HepG2 (cell line): ENCODE data around the gene KISS1. TPM values are rescaled to one million over a fixed set of nuclear protein-coding genes. Genes with fewer than 3 reads are reported as not detected.

Source experiments
- AGO2 ChIP-seq: fragments of 200-400 bp; formaldehyde crosslinking; optimal IDR thresholded peaks from 2 replicates; pipeline ENCODE3; 2017; ENCODE audit warnings: mild to moderate bottlenecking, low read depth, low read length, moderate library complexity
- ATAD3A ChIP-seq: sonication (generic); formaldehyde crosslinking; IDR thresholded peaks from 2 replicates; pipeline ENCODE4 v1.4.0; 2020; ENCODE audit warnings: missing genetic modification reagents
- BCL6 ChIP-seq: IDR thresholded peaks from 2 replicates; pipeline ENCODE4 v1.6.1; 2016; ENCODE audit warnings: missing genetic modification reagents, missing compliant biosample characterization
- CBX5 ChIP-seq: sonication (generic); formaldehyde crosslinking; IDR thresholded peaks from 2 replicates; pipeline ENCODE4 v1.4.0; 2020; ENCODE audit warnings: missing genetic modification reagents, borderline replicate concordance
- CEBPB ChIP-seq: IDR thresholded peaks from 2 replicates; pipeline ENCODE4 v1.6.1; 2011; ENCODE audit warnings: low read depth, low read length, improper control_type of control experiment, borderline replicate concordance
- FOSL2 ChIP-seq: sonication (generic); formaldehyde crosslinking; IDR thresholded peaks from 2 replicates; pipeline ENCODE4 v1.4.0; 2020; ENCODE audit warnings: missing genetic modification reagents
- GATAD2A ChIP-seq: IDR thresholded peaks from 2 replicates; pipeline ENCODE4 v1.6.1; 2016
- MED1 ChIP-seq: sonication (generic); formaldehyde crosslinking; IDR thresholded peaks from 2 replicates; pipeline ENCODE4 v1.4.0; 2020; ENCODE audit warnings: missing genetic modification reagents
- NRL ChIP-seq: sonication (generic); formaldehyde crosslinking; IDR thresholded peaks from 2 replicates; pipeline ENCODE4 v1.5.0; 2020; ENCODE audit warnings: missing genetic modification reagents, mild to moderate bottlenecking, moderate library complexity, borderline replicate concordance
- PAX8 ChIP-seq: sonication (generic); formaldehyde crosslinking; IDR thresholded peaks from 2 replicates; pipeline ENCODE4 v1.8.0; 2022; ENCODE audit warnings: mild to moderate bottlenecking, missing genetic modification reagents, borderline replicate concordance
- RXRA ChIP-seq: sonication (generic); formaldehyde crosslinking; IDR thresholded peaks from 2 replicates; pipeline ENCODE4 v1.5.1; 2020; ENCODE audit warnings: missing genetic modification reagents
- SIN3B ChIP-seq: fragments of 150-350 bp; IDR thresholded peaks from 2 replicates; pipeline ENCODE4 v1.6.1; 2014; ENCODE audit warnings: low read length
- TFAP4 ChIP-seq: sonication (generic); IDR thresholded peaks from 2 replicates; pipeline ENCODE4 v1.6.1; 2016; ENCODE audit warnings: low read depth, borderline replicate concordance
- XBP1 ChIP-seq: sonication (generic); formaldehyde crosslinking; IDR thresholded peaks from 2 replicates; pipeline ENCODE4 v1.5.0; 2020; ENCODE audit warnings: missing genetic modification reagents
- ZBTB38 ChIP-seq: sonication (generic); formaldehyde crosslinking; IDR thresholded peaks from 2 replicates; pipeline ENCODE4 v1.5.1; 2020; ENCODE audit warnings: mild to moderate bottlenecking, missing genetic modification reagents
- ZBTB44 ChIP-seq: sonication (generic); formaldehyde crosslinking; IDR thresholded peaks from 2 replicates; pipeline ENCODE4 v1.4.0; 2020; ENCODE audit warnings: missing genetic modification reagents
- ZBTB7A ChIP-seq: sonication (generic); formaldehyde crosslinking; IDR thresholded peaks from 2 replicates; pipeline ENCODE4 v1.8.0; 2022; ENCODE audit warnings: mild to moderate bottlenecking, missing genetic modification reagents
- ZNF143 ChIP-seq: sonication (generic); formaldehyde crosslinking; IDR thresholded peaks from 2 replicates; pipeline ENCODE4 v1.4.0; 2020; ENCODE audit warnings: missing genetic modification reagents
- ZNF367 ChIP-seq: sonication (generic); formaldehyde crosslinking; IDR thresholded peaks from 2 replicates; pipeline ENCODE4 v1.4.0; 2020; ENCODE audit warnings: missing genetic modification reagents, borderline replicate concordance
- ZNF629 ChIP-seq: sonication (generic); formaldehyde crosslinking; conservative IDR thresholded peaks from 2 replicates; pipeline ENCODE4 v1.5.0; 2020; ENCODE audit warnings: missing genetic modification reagents
- ZNF639 ChIP-seq: conservative IDR thresholded peaks from 2 replicates; pipeline ENCODE4 v1.6.1; 2018; ENCODE audit warnings: missing genetic modification reagents
- ZNF776 ChIP-seq: sonication (generic); formaldehyde crosslinking; IDR thresholded peaks from 2 replicates; pipeline ENCODE4 v1.4.0; 2020; ENCODE audit warnings: mild to moderate bottlenecking, missing genetic modification reagents
- polyA plus RNA-seq, 8 experiments: library from polyadenylated mRNA; depleted of rRNA in 3 of 8; stranded (reverse) in 7 of 8; unstranded in 1 of 8; fragments of >200 nt; fragmentation: Illumina TruSeq in 4 of 8; extraction: Trizol in 4 of 8; gene quantifications; 2 replicates each; pipeline versions ENCODE4 v1.2.1 to v1.2.3, GENCODE V29; 2011 to 2016; ENCODE audit warnings: low read depth in 4 of 8, missing spikeins in 1 of 8, mixed read lengths in 1 of 8; ENCODE audit not compliant: insufficient read depth in 1 of 8
- total RNA-seq, 5 experiments: library from RNA; depleted of rRNA; stranded (reverse); fragments of >200 nt; fragmentation: Illumina TruSeq; extraction: Trizol; gene quantifications; 2 replicates each; pipeline ENCODE4 v1.2.3, GENCODE V29; 2016; ENCODE audit warnings: low read depth in 1 of 5
- TF ChIP-seq, protein P1 (sequence below): sonication (generic); formaldehyde crosslinking; IDR thresholded peaks from 2 replicates; pipeline ENCODE4 v1.8.1; 2023; ENCODE audit warnings: mild to moderate bottlenecking, missing genetic modification reagents
- TF ChIP-seq, protein P2 (sequence below): sonication (generic); formaldehyde crosslinking; IDR thresholded peaks from 2 replicates; pipeline ENCODE4 v1.5.1; 2020; ENCODE audit warnings: mild to moderate bottlenecking, missing genetic modification reagents, moderate library complexity
- TF ChIP-seq, protein P3 (sequence below): sonication (generic); formaldehyde crosslinking; IDR thresholded peaks from 2 replicates; pipeline ENCODE4 v1.5.1; 2020; ENCODE audit warnings: mild to moderate bottlenecking, missing genetic modification reagents, borderline replicate concordance

The KISS1 gene
- total and polyA plus RNA-seq, 2 of the 13 experiments (the other 11 are each of a cell fraction or from before 2014, with no cell fraction given), result 0.24 to 0.80 TPM

DNA sequence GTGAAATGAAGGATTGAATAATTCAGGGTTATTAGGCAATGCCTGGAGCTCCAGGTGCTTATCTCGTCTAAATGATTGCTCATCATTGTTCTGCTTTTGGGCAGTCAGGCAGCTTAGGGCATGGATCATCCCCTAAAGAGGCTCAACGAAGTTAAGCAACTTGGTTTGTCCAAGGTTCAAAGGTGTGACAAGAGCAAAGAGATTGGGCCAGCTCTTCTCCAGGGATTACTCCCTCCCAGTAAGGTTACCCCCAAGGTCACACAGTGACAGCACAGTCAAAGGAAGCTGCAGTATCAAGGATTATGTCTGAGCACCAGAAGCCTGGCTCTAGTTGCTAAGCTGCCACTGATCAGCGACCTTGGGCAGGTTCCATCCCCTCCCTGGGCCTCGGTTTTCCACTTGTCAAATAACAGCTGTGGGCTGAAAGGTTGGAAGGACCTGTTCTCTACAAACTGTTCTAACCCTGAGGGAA lies 51.2 kb downstream of the KISS1 start (continued):
- TF ChIP-seq ZBTB7A (no peak), ZNF367 (no peak), ZNF143 (CRISPR knock-in tag) (no peak), SIN3B (no peak), ZNF639 (CRISPR knock-in tag) (no peak), MED1 (CRISPR knock-in tag) (peak; percentile 80), PAX8 (CRISPR knock-in tag) (0 out of 2 replicates have a peak, but pooled peaks have one; percentile 15), BCL6 (CRISPR knock-in tag) (peak; percentile 83), ZNF776 (CRISPR knock-in tag) (no peak), ZBTB44 (CRISPR knock-in tag) (no peak), ZBTB38 (CRISPR knock-in tag) (no peak), FOSL2 (CRISPR knock-in tag) (peak; percentile 83), CBX5 (CRISPR knock-in tag) (peak; percentile 72; the same call in 1 of the 2 replicates), RXRA (CRISPR knock-in tag) (peak; percentile 90; the same call in 1 of the 2 replicates), GATAD2A (CRISPR knock-in tag) (peak; percentile 99), NRL (CRISPR knock-in tag) (no peak), XBP1 (CRISPR knock-in tag) (no peak), ZNF629 (CRISPR knock-in tag) (no peak), ATAD3A (CRISPR knock-in tag) (no peak), TFAP4 (peak; percentile 69; the same call in 1 of the 2 replicates), CEBPB (peak; percentile 97), AGO2 (no peak)
- TF ChIP-seq, protein P1, sequence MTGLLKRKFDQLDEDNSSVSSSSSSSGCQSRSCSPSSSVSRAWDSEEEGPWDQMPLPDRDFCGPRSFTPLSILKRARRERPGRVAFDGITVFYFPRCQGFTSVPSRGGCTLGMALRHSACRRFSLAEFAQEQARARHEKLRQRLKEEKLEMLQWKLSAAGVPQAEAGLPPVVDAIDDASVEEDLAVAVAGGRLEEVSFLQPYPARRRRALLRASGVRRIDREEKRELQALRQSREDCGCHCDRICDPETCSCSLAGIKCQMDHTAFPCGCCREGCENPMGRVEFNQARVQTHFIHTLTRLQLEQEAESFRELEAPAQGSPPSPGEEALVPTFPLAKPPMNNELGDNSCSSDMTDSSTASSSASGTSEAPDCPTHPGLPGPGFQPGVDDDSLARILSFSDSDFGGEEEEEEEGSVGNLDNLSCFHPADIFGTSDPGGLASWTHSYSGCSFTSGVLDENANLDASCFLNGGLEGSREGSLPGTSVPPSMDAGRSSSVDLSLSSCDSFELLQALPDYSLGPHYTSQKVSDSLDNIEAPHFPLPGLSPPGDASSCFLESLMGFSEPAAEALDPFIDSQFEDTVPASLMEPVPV (CRISPR knock-in tag), result no peak
- TF ChIP-seq, protein P2, sequence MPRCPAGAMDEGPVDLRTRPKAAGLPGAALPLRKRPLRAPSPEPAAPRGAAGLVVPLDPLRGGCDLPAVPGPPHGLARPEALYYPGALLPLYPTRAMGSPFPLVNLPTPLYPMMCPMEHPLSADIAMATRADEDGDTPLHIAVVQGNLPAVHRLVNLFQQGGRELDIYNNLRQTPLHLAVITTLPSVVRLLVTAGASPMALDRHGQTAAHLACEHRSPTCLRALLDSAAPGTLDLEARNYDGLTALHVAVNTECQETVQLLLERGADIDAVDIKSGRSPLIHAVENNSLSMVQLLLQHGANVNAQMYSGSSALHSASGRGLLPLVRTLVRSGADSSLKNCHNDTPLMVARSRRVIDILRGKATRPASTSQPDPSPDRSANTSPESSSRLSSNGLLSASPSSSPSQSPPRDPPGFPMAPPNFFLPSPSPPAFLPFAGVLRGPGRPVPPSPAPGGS (CRISPR knock-in tag), result no peak
- TF ChIP-seq, protein P3, sequence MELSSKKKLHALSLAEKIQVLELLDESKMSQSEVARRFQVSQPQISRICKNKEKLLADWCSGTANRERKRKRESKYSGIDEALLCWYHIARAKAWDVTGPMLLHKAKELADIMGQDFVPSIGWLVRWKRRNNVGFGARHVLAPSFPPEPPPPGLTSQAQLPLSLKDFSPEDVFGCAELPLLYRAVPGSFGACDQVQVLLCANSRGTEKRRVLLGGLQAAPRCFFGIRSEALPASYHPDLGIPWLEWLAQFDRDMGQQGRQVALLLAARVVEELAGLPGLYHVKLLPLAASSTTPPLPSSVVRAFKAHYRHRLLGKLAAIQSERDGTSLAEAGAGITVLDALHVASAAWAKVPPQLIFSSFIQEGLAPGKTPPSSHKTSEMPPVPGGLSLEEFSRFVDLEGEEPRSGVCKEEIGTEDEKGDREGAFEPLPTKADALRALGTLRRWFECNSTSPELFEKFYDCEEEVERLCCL (CRISPR knock-in tag), result no peak
